NOMO-1 (cell line): Measurements from ENCODE around the gene KIF5A.
"Not testable (repeated sequence)": the region's sequence is repeated elsewhere in the genome, so short reads cannot be mapped to it uniquely, and the experiment has no call there.

ENCODE experiments used
- DNase-seq, 2 experiments: peaks; one replicate each; lab custom pipeline; 2025; ENCODE audit not compliant: unreplicated experiment in 2 of 2; lab: John Stamatoyannopoulos, UW

Gene KIF5A

DNA sequence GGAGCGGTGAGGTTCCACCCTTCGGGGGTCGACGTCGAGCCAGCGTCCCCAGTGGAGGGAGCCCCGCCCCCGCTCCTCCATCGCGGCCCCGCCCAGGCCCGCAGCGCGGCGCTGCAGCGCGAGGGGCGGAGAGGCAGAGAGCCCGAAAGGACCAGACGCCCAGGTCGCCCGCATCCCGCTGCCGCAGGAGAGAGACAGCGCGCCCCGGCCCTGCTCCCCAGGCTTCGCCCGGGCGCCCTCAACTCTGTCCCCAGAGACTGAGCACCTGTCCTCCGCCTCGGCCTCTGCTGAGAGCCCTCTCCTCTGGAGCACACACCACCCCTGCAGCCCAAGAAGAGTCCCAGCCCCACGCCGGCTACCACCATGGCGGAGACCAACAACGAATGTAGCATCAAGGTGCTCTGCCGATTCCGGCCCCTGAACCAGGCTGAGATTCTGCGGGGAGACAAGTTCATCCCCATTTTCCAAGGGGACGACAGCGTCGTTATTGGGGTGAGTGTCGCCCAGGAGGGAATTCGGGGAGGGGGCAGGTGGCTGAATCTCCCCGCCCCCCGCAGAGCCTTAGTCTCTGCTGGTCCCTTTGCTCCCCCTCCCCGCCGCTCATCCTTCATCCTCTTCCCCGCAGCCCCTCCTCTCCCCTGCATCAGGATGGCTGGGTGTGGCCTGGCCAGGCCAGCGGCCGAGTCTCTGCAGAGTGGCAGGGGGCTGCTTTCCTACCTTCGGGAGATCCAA lies at the start of gene KIF5A:
Gene KIF5A, plus strand, starts transcription at position 136 of the 732 bp plus-strand sequence. Its CDS starts 228 bp downstream, at position 364.
- no peak for DNase-seq

DNA sequence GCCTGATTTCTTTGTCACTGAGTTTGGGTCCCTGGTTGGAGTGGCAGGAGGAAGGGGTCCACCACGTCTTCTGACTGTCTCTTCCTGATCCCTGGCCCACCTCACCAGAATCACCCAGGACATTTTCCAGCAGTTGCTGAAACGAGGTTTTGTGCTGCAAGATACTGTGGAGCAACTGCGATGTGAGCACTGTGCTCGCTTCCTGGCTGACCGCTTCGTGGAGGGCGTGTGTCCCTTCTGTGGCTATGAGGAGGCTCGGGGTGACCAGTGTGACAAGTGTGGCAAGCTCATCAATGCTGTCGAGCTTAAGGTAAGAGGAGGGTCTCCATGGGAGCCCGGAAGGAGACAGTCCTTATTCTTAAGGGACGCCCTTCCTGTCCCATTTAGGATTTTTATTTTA lies 49.6 kb upstream of the KIF5A start:
- no peak for DNase-seq

DNA sequence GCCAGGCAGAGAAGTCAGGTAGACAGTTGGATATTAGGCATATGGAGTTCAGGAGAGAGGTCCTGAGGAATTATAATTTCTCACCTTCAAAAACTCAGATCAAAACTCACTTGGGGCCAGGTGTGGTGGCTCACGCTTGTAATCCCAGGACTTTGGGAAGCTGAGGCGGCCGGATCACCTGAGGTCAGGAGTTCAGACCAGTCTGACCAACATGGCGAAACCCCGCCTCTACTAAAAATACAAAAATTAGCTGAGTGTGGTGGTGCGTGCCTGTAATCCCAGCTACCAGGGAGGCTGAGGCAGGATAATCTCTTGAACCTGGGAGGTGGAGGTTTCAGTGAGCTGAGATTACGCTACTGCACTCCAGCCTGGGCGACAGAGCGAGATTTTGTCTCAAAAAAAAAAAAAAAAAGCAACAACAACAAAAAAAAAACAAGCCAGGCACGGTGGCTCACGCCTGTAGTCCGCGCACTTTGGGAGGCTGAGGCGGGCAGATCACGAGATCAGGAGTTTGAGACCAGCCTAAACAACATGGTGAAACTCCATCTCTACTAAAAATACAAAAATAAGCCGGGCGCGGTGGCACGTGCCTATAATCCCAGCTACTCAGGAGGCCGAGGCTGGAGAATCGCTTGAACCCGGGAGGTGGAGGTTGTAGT lies 47.4 kb upstream of the KIF5A start:
- not testable (repeated sequence) for DNase-seq

DNA sequence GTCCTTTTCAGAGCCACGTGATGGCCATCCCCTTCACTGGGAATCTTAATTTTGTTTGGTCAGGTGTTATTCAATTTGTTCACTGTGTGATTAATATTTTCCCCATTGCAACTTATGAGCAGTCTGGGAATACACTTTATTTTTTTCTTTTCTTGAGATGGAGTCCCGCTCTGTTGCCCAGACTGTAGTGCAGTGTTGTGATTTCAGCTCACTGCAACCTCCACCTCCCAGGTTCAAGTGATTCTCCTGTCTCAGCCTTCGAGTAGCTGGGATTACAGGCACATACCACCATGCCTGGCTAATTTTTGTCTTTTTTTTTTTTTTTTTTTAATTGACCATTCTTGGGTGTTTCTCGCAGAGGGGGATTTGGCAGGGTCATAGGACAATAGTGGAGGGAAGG lies 43.3 kb upstream of the KIF5A start:
- DNase-seq, result not testable (repeated sequence)

DNA sequence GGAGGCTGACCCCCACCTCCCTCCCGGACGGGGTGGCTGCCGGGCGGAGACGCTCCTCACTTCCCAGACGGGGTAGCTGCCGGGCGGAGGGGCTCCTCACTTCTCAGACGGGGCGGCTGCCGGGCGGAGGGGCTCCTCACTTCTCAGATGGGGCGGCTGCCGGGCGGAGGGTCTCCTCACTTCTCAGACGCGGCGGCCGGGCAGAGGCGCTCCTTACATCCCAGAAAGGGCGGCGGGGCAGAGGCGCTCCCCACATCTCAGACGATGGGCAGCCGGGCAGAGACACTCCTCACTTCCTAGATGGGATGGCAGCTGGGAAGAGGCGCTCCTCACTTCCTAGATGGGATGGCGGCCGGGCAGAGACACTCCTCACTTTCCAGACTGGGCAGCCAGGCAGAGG lies 42.0 kb upstream of the KIF5A start:
- DNase-seq, result not testable (repeated sequence)

DNA sequence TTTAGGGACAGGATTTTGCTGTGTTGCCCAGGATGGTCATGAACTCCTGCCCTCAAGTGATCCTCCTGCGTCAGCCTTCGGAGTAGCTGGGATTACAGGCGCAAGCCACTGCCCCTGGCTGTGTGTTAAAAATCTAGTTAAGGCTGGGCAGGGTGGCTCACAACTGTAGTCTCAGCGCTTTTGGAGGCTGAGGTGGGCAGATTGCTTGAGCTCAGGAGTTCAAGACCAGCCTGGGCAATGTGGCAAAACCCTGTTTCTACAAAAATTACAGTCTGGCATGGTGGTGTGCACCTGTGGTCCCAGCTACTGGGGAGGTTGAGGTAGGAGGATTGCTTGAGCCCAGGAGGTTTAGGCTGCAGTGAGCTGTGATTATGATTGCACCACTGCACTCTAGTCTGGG lies 38.7 kb upstream of the KIF5A start:
- DNase-seq, result no peak

DNA sequence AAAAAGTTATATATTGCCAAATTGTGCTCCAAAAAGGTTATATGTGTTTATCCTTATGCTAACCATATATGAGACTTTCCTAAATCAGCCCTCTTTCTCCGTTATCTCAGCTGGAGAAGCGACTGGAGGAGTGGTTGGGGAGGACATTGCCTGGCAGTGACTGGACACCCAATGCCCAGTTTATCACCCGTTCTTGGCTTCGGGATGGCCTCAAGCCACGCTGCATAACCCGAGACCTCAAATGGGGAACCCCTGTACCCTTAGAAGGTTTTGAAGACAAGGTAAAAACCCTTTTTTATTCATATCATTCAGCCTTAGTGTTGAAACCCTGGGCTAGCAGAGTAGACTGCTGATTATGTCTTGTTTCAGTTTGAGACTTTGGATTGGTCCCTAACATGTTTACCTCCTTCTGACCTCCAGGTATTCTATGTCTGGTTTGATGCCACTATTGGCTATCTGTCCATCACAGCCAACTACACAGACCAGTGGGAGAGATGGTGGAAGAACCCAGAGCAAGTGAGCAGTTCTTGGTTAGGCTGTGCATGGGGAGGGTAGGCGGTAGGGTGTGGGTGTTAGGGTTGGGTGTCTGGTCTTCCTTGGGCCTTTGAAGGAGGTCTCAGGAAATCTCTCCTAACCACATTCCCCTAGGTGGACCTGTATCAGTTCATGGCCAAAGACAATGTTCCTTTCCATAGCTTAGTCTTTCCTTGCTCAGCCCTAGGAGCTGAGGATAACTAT lies 38.1 kb upstream of the KIF5A start:
- no peak for DNase-seq

DNA sequence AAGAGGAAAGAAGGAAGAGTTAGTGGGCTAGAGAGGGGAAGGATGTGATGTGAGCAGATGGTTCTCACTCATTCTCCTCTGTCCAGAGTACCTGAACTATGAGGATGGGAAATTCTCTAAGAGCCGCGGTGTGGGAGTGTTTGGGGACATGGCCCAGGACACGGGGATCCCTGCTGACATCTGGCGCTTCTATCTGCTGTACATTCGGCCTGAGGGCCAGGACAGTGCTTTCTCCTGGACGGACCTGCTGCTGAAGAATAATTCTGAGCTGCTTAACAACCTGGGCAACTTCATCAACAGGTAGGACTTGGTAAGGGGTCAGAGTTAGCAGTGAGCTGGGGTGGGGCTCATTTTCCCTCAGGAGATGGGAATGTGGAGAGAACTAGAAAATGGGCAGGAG lies 37.2 kb upstream of the KIF5A start:
- no peak for DNase-seq

DNA sequence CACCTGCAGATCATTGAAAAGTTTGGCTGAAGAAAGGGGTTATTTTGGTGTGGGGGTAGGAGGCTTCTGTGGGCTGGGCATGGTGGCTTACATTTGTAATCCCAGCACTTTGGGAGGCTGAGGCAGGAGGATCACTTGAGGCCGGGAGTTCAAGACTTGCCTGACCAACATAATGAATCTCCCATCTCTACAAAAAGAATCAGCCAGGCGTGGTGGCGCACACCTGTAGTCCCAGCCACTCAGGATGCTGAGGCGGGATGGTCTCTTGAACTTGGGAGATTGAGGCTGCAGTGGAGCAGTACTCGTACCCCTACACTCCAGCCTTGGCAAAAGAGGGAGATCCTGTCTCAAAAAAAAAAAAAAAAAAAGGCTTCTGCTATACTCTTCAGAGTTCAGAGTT lies 36.6 kb upstream of the KIF5A start:
- DNase-seq, result no peak

DNA sequence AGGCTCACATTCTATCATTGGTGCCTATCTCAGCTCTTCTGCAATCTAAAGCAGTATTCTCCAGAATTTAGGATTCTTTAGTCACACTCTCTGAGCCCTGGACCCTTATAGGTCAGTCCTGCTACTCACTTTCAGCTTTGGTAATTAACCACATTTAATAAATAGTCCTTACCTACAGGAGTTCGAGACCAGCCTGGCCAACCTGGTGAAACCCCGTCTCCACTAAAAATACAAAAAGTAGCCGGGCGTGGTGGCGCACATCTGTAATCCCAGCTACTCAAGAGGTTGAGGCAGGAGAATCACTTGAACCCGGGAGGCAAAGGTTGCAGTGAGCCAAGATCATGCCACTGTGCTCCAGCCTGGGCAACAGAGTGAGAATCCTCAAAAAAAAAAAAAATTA lies 36.2 kb upstream of the KIF5A start:
- DNase-seq, result not testable (repeated sequence)

DNA sequence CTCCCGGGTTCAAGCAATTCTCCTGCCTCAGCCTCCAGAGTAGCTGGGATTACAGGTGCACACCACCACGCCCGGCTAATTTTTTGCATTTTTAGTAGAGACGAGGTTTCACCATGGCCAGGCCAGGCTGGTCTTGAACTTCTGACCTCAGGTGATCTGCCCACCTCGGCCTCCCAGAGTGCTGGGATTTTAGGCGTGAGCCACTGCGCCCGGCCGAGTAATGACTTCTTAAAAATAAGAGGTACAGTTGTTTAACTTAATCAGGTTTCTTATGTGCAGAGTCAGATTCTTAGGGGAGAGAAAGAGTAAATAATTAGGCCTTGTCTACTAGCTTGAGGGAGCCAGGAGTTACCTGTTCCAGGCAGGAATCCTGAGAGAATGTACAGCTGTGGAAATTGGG lies 35.6 kb upstream of the KIF5A start:
- not testable (repeated sequence) for DNase-seq

DNA sequence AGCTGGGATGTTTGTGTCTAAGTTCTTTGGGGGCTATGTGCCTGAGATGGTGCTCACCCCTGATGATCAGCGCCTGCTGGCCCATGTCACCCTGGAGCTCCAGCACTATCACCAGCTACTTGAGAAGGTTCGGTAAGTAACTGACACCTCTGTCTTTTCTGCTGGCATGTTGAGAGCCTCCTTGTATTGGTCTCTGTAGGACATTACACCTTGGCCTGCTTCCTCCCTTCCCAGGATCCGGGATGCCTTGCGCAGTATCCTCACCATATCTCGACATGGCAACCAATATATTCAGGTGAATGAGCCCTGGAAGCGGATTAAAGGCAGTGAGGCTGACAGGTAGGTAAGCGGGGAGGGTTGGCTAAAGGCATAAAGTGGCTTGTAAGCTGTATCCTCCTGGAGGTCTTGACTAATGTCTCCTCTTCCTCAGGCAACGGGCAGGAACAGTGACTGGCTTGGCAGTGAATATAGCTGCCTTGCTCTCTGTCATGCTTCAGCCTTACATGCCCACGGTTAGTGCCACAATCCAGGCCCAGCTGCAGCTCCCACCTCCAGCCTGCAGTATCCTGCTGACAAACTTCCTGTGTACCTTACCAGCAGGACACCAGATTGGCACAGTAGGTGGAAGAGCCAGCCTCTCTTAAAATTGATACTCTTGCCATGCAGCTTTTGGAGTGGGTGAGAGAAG lies 35.0 kb upstream of the KIF5A start:
- no peak for DNase-seq

DNA sequence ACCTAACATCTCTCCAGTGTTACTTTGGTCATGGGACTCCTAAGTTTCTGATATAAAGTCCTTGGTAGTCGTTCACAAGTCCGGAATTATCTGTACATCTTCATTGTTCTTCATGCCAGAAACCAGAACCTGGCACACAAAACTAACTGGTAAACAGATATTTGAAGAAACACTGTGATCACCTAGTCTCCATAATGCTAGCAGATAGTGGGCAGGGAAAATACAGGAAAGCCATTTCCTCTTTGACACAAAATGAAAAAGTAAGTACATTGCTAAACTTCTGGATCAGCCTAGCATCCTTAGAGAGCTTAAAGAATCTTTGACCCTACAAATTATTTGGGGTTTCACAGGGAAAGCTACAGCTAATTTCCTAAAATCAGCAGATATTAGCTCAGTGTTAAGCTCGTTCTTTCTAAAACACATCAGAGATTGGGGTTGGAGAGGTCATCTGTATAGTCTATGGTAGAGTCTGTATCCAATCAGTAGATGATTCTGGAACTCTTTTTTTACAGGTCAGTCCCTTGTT lies 34.4 kb upstream of the KIF5A start:
- DNase-seq, result no peak

DNA sequence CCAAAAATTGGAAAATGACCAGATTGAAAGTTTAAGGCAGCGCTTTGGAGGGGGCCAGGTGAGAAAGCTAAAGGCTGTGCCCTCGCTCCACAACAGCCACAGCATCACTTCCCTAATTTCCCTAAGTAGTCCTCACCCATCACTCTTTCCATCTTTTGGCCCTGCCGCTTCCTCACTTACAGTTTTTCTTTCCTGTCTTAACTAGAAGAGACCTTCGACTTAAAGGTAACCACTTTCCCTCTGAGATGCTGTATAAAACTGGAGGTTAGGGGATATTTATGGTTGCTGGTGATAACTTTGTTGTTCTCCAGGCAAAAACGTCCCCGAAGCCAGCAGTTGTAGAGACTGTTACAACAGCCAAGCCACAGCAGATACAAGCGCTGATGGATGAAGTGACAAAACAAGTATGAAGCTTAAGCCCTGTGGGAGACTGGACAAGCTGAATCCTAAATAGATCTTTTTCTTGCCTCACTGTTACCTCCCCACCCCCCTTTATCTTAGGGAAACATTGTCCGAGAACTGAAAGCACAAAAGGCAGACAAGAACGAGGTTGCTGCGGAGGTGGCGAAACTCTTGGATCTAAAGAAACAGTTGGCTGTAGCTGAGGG lies 33.8 kb upstream of the KIF5A start:
- DNase-seq, result no peak

DNA sequence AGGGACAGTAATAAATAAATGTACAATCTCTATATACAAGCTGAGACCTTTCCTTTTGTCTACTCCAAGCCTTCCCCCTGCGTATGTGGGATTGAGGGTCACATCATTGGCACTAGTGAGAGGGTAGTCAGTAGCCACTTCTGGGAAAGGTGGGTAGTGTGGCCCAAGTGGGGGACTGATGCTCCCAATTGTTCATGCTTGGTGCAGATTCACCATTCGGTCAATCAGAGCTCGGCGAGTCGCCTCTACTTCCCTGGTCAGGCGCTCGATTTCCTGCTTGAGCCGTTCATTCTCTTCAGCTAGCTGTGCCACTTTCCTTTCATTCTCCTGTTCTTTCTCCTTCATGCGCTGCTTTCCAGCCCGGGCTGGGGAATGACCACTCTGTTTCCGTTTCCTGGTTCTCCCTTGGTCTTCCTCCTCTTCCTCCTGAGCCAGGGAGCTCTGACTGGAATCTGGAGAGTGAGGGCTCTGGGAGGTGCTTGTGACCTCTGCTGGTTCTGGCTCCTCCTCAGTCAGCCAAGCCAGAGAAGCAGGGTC lies 33.2 kb upstream of the KIF5A start:
- no peak for DNase-seq

DNA sequence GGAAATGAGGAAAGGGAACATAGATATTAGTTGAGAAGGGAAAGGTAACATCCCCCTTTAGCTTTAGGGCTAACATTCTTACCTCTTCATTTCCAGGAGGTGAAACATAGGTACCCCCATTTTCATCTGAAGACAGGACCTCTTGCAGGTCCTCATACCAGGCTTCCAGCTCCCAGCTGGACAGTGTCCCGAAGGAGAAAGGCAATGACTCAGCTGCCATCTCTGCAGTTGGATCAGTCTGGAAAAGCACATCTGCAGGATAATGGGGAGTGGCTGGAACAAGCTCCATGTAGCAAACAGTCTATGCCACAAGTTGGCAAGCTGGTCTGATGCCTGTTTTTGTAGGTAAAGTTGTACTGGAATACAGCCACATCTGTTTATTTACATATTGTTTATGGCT lies 32.7 kb upstream of the KIF5A start:
- no peak for DNase-seq

DNA sequence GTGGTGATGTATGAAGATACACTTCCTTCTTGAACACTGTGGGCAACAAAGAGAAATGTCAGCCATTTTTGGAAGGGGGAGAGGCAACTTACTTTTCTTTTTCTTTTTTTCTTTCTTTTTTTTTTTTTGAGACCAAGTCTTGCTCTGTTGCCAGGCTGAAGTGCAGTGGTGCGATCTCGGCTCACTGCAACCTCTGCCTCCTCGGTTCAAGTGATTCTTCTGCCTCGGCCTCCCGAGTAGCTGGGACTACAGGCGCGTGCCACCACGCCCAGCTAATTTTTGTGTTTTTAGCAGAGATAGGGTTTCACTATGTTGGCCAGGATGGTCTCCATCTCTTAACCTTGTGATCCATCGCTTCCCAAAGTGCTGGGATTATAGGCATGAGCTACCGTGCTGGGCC lies 32.1 kb upstream of the KIF5A start:
- DNase-seq, result not testable (repeated sequence)

DNA sequence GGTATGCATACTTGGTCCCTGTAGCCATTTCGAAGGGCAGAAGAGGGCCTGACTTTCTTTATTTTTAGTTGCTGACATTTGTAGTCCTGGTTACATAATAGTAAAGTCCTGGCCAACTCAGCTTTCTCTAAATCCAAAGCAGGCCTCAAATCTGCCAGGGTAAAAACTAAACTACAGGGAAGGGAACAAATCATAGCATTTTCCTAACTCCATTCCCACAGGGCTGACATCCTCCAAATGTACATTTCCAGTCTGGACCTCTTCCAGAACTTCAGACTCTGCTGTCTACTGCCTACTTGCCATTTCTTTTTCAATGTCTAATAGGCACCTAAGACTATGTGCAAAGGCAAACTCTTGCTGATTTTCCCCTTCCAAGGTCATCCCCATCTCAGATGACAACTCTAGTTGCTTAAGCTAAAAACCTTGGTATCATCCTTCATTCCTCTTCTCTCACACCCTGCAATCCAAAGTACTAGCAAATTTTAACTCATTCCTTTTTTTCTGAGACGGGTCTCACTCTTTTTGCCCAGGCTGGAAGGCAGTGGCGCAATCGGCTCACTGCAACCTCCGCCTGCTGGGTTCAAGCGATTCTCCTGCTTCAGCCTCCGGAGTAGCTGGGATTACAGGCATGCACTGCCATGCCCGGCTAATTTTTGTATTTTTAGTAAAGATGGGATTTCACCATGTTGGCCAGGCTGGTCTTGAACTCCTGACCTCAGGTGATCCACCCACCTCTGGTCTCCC lies 31.5 kb upstream of the KIF5A start:
- DNase-seq, result no peak

DNA sequence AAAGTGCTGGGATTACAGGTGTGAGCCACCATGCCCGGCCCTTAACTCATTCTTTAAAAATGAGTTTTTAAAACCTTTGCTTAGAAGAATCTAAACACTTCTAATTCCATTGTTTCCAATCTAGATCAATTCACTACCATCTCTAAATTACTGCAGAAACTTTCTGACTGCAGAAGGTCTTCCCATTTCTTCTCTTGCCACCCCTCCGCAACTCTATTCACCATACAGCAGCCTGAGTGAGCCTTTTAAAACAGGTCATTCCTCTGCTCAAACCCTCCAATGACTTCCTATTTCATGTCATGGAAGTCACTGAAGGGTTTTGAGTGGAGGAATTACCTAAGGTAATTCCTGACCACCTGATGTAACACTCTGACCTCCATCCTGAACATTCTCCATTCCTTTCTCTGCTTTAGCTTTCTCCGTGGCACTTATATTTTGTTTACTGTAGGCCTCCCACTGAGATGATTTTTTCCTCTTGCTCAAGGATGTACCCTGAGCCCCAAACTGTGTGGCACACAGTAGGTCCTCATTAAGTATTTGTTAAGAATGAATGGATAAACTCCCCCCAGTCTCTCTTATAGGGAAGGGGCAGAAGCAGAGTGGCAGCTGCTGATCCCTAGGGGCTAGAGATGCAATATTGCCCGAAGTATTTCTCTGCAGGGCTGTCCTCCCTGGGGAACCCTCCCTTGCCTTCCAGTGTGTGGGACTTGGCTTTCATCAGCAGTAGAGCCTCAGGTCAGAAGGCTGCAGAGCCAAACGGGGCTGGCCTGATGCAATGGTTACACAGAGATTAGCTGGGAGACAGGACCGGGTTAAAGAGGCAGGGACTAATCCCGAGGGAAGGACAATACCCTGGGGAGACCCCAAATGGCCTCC lies 30.7 kb upstream of the KIF5A start:
- peak in 1 of 2 experiments; percentile 37 for DNase-seq
